Measurements from ENCODE around the gene MSI2.

Gene MSI2

GRCh38 chr17:57584050-57584551 lies 327.8 kb downstream of the MSI2 start:
- DNase-seq, result no peak
- Histone ChIP-seq H3K4me3 (ENCODE audit: low read depth, low read length) (no peak overlapping the region), H3K9me3 (ENCODE audit: severe bottlenecking) (no peaks in the 10 kb centered on the region), H3K27me3 (ENCODE audit: insufficient read depth, low read depth, severe bottlenecking) (no peaks in the 10 kb centered on the region), H3K27ac (peak overlapping the region; percentile 23; the same call in 1 of the 2 replicates), H3K36me3 (peaks cover 37% of the 10 kb centered on the region)
- peak; percentile 18; the same call in 1 of the 2 replicates for TF ChIP-seq CTCF (IDR thresholded peaks at IDR 0.05; ENCODE audit: low read depth, low read length)

GRCh38 chr17:57585341-57586195 lies 329.2 kb downstream of the MSI2 start:
- H3K4me3 ChIP-seq (ENCODE audit: low read depth, low read length), result no peak overlapping the region
- peaks cover 39% of the 10 kb centered on the region for H3K36me3 ChIP-seq
- no peaks in the 10 kb centered on the region for H3K9me3 ChIP-seq (ENCODE audit: severe bottlenecking)
- H3K27ac ChIP-seq, result peak overlapping the region; percentile 67
- peak; percentile 72 for DNase-seq
- TF ChIP-seq CTCF (IDR thresholded peaks at IDR 0.05; ENCODE audit: low read depth, low read length), result no peak
- H3K27me3 ChIP-seq (ENCODE audit: insufficient read depth, low read depth, severe bottlenecking), result no peaks in the 10 kb centered on the region

- no peak for TF ChIP-seq CTCF (IDR thresholded peaks at IDR 0.05; ENCODE audit: low read depth, low read length)
- no peak for DNase-seq
- H3K9me3 ChIP-seq (ENCODE audit: severe bottlenecking), result no peaks in the 10 kb centered on the region
- H3K27ac ChIP-seq, result peak overlapping the region; percentile 67
- H3K4me3 ChIP-seq (ENCODE audit: low read depth, low read length), result no peak overlapping the region
- no peaks in the 10 kb centered on the region for H3K27me3 ChIP-seq (ENCODE audit: insufficient read depth, low read depth, severe bottlenecking)
- peaks cover 42% of the 10 kb centered on the region for H3K36me3 ChIP-seq
Observed at GRCh38 chr17:57586196-57586740, 329.9 kb downstream of the MSI2 start.

GRCh38 chr17:57586742-57587141 lies 330.4 kb downstream of the MSI2 start:
- TF ChIP-seq CTCF (IDR thresholded peaks at IDR 0.05; ENCODE audit: low read depth, low read length), result no peak
- Histone ChIP-seq H3K9me3 (ENCODE audit: severe bottlenecking) (no peaks in the 10 kb centered on the region), H3K27ac (peak overlapping the region; percentile 56), H3K4me3 (ENCODE audit: low read depth, low read length) (no peak overlapping the region), H3K36me3 (peaks cover 38% of the 10 kb centered on the region), H3K27me3 (ENCODE audit: insufficient read depth, low read depth, severe bottlenecking) (no peaks in the 10 kb centered on the region)
- DNase-seq, result no peak

- Histone ChIP-seq H3K27ac (peak overlapping the region; percentile 56), H3K27me3 (ENCODE audit: insufficient read depth, low read depth, severe bottlenecking) (no peaks in the 10 kb centered on the region), H3K9me3 (ENCODE audit: severe bottlenecking) (no peaks in the 10 kb centered on the region), H3K4me3 (ENCODE audit: low read depth, low read length) (no peak overlapping the region), H3K36me3 (peaks cover 35% of the 10 kb centered on the region)
- no peak for TF ChIP-seq CTCF (IDR thresholded peaks at IDR 0.05; ENCODE audit: low read depth, low read length)
- DNase-seq, result peak; percentile 47
Observed at GRCh38 chr17:57587193-57587969, 331.1 kb downstream of the MSI2 start.
